A549 treated with Mapracorat at 1 μM for 4 hours (cell line): Measurements from ENCODE around the gene P4HTM. TPM values are rescaled to one million over a fixed set of nuclear protein-coding genes. Genes with fewer than 3 reads are reported as not detected.

Source experiments
- total RNA-seq: library from RNA; stranded (reverse); fragments of 200-300 nt; extraction: Qiagen RNA extraction; gene quantifications from 5 replicates; pipeline ENCODE4 v1.2.3, GENCODE V29; 2022

P4HTM gene, protein sequence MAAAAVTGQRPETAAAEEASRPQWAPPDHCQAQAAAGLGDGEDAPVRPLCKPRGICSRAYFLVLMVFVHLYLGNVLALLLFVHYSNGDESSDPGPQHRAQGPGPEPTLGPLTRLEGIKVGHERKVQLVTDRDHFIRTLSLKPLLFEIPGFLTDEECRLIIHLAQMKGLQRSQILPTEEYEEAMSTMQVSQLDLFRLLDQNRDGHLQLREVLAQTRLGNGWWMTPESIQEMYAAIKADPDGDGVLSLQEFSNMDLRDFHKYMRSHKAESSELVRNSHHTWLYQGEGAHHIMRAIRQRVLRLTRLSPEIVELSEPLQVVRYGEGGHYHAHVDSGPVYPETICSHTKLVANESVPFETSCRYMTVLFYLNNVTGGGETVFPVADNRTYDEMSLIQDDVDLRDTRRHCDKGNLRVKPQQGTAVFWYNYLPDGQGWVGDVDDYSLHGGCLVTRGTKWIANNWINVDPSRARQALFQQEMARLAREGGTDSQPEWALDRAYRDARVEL
- 12.7 to 19.4 TPM (median 18.5 TPM) in 5 replicates for total RNA-seq

DNA sequence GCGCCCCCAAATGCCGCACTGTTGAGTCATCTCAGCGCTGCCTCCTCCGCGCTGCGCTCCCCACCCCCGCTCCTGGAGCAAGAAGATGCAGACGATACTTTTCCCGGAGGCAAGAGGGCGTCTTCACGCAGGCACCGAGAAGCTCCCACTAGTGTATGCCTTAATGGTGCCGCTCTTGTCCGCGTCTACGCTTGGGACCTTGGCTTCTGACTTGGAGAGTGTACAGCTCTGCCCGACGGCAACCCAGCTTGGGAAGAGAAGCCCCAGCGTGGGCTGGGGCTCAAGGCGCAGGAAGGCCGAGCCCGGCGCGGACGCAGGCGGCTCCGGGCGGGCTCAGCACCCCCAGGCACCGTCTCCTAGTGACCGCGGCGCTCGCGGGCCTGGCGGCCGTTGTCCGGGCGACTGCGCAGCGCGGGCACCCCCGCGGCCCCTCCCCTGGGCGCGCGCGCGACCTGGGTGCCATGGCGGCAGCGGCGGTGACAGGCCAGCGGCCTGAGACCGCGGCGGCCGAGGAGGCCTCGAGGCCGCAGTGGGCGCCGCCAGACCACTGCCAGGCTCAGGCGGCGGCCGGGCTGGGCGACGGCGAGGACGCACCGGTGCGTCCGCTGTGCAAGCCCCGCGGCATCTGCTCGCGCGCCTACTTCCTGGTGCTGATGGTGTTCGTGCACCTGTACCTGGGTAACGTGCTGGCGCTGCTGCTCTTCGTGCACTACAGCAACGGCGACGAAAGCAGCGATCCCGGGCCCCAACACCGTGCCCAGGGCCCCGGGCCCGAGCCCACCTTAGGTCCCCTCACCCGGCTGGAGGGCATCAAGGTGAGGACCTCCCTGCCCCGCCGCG lies at the start of gene P4HTM:
TSS of gene P4HTM (plus strand) at position 446 of the 840 bp plus-strand sequence. CDS start at position 462, 16 bp downstream.

DNA sequence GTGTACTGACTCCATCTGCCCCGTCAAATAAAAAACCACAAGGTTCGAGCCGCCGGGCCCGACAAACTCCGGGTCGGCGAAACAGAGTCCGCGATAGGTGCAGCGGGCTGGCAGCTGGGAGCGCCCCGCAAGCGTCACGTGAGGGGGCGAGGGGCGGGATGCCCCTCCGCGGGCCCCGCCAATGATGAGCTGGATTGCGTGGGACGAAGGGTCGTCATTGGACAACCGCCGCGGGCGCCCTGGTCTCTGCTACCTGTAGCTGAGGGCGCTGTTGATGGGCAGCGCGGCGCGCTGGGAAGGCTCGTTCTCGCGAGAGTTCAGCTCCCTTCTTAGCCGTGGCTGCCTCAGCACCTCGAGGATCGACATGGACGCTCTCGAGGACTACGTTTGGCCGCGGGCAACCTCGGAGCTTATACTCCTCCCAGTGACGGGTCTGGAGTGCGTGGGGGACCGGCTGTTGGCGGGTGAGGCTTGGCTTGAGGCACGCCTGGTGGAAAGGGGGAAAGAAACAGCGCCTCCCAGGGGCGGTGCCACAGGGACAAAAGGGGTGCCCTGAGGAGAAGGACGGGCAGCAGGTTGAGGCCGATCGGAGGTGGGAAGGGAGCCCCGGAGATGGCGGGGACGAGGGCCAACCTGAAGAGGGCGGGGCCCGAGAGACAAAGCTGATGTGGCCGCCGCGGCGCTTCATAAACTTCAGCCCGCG lies 17.2 kb downstream of the P4HTM start, which contains the start of gene WDR6:
TSS of gene WDR6 (plus strand) at position 324 of the 703 bp plus-strand sequence. CDS start at position 365, 41 bp downstream.

DNA sequence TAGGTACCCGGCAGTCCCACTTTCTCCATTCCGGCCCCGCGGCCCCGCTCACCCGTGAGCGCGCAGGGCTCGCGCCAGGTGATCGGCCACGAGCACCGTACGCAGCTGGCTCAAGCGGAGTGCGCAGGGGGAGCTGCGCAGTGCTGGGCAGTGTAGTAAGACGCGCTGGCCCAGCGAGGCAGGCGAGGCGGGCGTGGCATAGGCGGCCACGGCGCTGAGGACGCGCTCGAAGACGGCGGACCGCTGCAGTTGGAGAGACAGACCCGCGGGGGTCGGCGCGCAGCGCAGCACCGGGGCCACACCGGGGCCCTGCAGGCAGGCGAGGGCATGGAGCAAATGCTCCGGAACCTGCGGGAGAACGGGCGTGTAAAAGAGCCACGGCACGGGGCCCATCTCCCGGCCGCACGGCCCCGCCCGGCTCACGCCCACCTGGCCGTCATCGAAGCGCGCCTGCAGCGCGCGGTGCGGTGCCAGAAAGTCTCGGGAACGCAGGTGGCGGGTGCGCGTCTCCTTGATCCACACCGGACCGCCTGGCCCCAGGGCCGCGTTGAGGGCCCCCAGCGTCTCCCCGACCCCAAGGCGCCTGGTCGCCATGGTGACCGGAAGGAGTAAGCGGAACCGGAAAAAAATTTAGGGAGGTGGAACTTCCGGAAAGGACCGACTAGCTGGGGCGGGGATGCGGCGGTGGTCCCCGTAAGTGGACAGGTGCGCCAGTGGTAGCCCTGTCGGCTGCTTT lies 28.1 kb downstream of the P4HTM start, which contains the start of gene DALRD3:
TSS of gene DALRD3 (minus strand) at position 610 of the 736 bp plus-strand sequence. CDS start at position 594, 16 bp downstream.

DNA sequence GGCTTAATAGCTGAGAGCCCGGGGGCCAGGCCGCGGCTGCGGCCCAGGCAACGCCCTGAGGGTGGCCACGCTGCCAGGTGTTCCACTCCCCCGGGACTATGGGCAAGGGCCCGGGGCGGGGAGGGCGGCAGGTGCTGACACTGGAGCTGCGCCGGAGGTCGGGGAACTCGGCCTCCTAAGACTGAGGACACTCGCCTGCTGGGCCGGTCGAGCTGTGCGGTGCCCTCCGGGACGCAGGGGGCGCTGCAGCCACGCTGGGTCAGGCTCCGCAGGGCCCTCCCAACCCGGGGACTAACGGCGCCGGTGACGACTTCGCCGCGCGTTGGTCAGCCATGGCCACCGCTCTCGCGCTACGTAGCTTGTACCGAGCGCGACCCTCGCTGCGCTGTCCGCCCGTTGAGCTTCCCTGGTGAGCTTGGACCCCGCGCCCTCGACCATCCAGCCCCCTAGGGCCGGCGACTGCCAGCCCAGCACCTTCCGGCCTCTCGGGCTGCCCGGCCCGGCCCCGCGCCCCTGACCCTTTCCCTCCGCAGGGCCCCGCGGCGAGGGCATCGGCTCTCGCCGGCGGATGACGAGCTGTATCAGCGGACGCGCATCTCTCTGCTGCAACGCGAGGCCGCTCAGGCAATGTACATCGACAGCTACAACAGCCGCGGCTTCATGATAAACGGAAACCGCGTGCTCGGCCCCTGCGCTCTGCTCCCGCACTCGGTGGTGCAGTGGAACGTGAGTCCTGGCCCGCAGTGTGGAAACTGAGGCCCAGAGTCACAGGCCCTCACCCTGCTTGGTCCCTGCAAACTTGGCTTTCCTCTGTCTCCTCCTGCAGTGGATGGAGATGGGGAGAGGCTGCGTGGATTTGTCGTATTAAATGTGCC lies 32.0 kb downstream of the P4HTM start, which contains the start of gene NDUFAF3:
TSS of gene NDUFAF3 (plus strand) at position 309 of the 875 bp plus-strand sequence. CDS start at position 333, 24 bp downstream.

DNA sequence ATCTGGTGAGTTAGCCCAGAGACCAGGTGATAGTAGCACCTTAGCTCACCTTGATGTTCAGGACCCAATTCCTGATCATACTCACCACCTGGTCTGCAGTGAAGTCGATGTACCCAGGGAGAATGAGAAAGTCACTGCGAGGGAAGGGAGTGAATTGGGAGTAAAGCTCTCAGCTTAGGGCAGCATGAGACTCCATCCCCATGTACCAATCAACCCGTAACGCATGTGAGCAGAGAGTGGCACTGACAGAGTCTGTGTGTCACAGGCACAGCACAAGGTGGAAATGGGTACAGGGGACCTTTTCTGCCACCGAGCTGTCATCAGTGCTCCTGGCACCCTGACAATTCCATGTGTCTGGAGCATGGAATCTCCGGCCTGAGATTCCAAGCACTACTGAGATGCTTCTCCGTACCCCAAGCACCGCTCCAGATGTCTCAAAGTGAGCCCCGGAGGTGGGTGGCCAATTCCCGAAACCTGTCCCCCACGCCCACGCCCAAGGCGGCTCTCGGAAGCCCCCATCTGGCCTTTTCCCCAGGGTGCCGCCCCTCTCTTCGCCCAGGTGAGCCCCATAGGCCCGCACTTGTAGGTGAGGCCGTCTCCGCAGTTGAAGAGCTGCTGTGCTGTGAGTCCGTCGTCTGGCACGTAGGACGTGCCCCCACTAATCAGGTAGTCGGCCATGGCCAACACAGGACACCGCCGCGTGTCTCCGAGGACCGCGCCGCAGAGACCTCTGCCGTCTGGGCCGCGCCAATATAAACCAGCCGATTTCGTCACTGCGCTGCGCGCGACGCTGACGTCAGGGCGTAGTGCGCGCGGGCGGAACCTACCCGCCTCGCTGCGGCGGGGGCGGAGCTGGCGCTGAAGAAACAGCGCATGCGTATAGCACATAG lies 38.9 kb downstream of the P4HTM start, which contains the start of gene IMPDH2:
TSS of gene IMPDH2 (minus strand) at position 726 of the 890 bp plus-strand sequence. CDS start at position 678, 48 bp downstream.

Other genes starting within 250 kb of the P4HTM start
- gene PRKAR2A, start 142.4 kb upstream of the P4HTM start, total RNA-seq, result 15.5 to 21.0 TPM (median 18.0 TPM) in 5 replicates
- gene SLC25A20, start 91.4 kb upstream of the P4HTM start, total RNA-seq, result 10.0 to 12.2 TPM (median 10.6 TPM) in 5 replicates
- gene ARIH2, start 71.4 kb upstream of the P4HTM start, total RNA-seq, result 53.1 to 63.5 TPM (median 57.3 TPM) in 5 replicates
- gene WDR6, start 17.1 kb downstream of the P4HTM start, total RNA-seq, result 56.1 to 78.2 TPM (median 75.6 TPM) in 5 replicates
- 19.6 to 25.4 TPM (median 24.4 TPM) in 5 replicates for gene DALRD3, start 28.3 kb downstream of the P4HTM start, total RNA-seq
- gene NDUFAF3, start 31.9 kb downstream of the P4HTM start, total RNA-seq, result 61.9 to 93.9 TPM (median 86.0 TPM) in 5 replicates
- gene IMPDH2, start 39.2 kb downstream of the P4HTM start, total RNA-seq, result 151 to 161 TPM (median 154 TPM) in 5 replicates
- gene QRICH1, start 103.8 kb downstream of the P4HTM start, total RNA-seq, result 37.1 to 40.0 TPM (median 38.9 TPM) in 5 replicates
- gene QARS1, start 114.5 kb downstream of the P4HTM start, total RNA-seq, result 121 to 151 TPM (median 137 TPM) in 5 replicates
- gene USP19, start 130.6 kb downstream of the P4HTM start, total RNA-seq, result 17.2 to 23.8 TPM (median 23.3 TPM) in 5 replicates
- 82.0 to 115 TPM (median 113 TPM) in 5 replicates for gene LAMB2, start 142.8 kb downstream of the P4HTM start, total RNA-seq
- gene CCDC71, start 176.1 kb downstream of the P4HTM start, total RNA-seq, result 12.1 to 15.3 TPM (median 12.2 TPM) in 5 replicates
- 4.4 to 7.0 TPM (median 5.7 TPM) in 5 replicates for gene KLHDC8B, start 181.4 kb downstream of the P4HTM start, total RNA-seq